ENCODE results near the gene HDDC2.

The HDDC2 gene

GRCh38 chr6:125269328-125269985, 32.3 kb downstream of the HDDC2 start:
- TF ChIP-seq ZNF274 (IDR thresholded peaks at IDR 0.05; ENCODE audit: low read depth, low read length): no peak
- H3K4me3 ChIP-seq (ENCODE audit: low read length): no peak overlapping the region

GRCh38 chr6:125268765-125269164, 33.0 kb downstream of the HDDC2 start:
- H3K4me3 ChIP-seq (ENCODE audit: low read length): no peak overlapping the region
- no peak for TF ChIP-seq ZNF274 (IDR thresholded peaks at IDR 0.05; ENCODE audit: low read depth, low read length)

DNA sequence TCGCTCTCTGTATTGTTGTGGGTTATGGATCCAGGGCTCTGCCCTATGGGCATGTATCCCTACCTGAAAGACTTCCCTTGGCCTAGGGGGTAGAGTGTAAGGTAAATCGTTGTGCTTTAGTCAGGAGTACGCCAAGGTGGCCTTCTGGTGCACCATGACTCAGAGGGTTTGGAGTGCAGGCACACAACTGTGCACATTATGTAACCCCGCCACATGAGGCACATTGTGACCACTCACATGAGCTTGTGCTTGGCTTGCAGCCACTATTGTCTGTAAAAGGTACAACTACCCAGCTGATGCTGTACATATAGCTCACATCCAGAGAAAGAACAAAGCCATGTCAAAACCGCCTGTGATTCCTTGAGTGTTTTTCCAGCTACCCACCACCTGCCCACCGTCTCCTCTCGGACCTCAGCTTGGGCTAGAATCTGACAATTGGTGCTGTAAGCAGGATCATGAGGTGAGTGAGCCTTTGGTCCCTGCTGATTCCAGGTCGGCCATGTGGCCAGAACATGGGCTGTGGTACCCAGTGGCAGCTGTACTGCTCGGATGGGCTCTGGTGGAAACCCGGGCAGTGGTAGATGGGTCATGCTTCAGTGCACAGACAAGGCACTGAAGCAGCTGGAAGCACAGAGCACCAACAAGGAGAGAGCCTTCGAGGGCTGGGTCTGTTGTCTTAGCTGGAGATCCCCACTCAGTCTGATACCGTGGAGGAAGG, 33.8 kb downstream of the HDDC2 start:
- no peak for TF ChIP-seq ZNF274 (IDR thresholded peaks at IDR 0.05; ENCODE audit: low read depth, low read length)
- H3K4me3 ChIP-seq (ENCODE audit: low read length): no peak overlapping the region

DNA sequence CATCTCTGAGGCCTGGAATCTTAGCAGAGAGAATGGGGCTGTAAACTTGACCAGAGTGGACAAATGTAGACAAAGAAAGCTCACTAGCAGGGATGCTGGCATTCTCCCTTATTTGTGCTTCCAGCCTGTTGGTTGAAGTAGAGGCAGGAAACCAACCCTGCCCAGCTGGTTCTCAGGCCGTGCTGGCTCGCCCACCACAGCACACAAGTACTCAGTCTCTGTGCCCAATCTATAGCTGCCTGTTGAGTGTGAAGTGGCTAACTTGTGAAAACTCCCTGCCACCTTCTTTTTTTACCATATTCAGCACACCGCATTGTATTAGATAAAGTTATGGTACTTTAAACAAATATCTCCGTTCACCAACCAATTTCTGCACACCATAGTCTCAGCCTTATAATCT, 37.3 kb downstream of the HDDC2 start:
- TF ChIP-seq ZNF274 (IDR thresholded peaks at IDR 0.05; ENCODE audit: low read depth, low read length): no peak

GRCh38 chr6:125262016-125263013, 39.5 kb downstream of the HDDC2 start:
- H3K4me3 ChIP-seq (ENCODE audit: low read length): no peak overlapping the region
- TF ChIP-seq ZNF274 (IDR thresholded peaks at IDR 0.05; ENCODE audit: low read depth, low read length): no peak

More for the DNA sequence above, 37.3 kb downstream of the HDDC2 start:
- no peak overlapping the region for H3K4me3 ChIP-seq (ENCODE audit: low read length)

DNA sequence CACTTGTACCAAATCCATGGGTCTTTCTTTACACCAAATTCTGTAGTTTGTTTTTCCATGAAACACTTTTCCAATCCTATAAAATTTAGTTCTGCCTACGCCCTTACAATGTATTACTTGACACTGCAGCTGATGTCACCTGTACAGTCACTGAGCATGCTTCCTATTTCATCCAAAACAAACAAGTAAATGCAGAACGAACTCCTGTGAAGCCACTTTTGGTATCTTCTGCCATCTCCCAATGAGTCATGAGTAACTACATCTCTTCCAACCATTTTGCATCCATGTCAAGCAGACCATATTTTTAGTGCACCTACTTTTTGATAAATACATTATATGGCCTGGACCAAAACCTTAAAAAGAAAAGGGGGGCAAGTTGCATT, 42.4 kb downstream of the HDDC2 start:
- TF ChIP-seq ZNF274 (IDR thresholded peaks at IDR 0.05; ENCODE audit: low read depth, low read length): no peak
- no peak overlapping the region for H3K4me3 ChIP-seq (ENCODE audit: low read length)

- no peak overlapping the region for H3K4me3 ChIP-seq (ENCODE audit: low read length)
- TF ChIP-seq ZNF274 (IDR thresholded peaks at IDR 0.05; ENCODE audit: low read depth, low read length): no peak
These were observed 43.0 kb downstream of the HDDC2 start for GRCh38 chr6:125258651-125259353.

GRCh38 chr6:125257351-125257750, 44.4 kb downstream of the HDDC2 start:
- no peak for TF ChIP-seq ZNF274 (IDR thresholded peaks at IDR 0.05; ENCODE audit: low read depth, low read length)
- no peak overlapping the region for H3K4me3 ChIP-seq (ENCODE audit: low read length)

GRCh38 chr6:125255201-125255600, 46.6 kb downstream of the HDDC2 start:
- no peak overlapping the region for H3K4me3 ChIP-seq (ENCODE audit: low read length)
- no peak for TF ChIP-seq ZNF274 (IDR thresholded peaks at IDR 0.05; ENCODE audit: low read depth, low read length)

DNA sequence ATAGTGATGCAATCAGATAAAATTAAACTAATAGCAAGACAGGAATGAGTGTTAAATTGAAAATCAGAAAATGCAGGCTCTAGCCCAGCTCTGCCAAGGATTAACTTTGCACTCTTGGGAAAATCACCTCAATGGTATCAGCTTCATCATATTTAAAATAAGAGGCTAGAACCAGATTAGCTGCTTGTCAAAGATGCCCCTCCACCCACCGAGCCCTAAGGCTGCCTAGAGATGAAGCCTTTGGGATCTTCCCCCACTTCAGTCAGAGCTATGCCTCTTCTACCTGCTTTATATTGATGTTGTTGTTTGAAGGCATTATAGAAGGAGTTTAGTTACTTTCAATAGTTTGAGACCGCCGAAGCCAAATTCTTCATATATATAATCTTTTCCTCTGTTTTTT, 47.4 kb downstream of the HDDC2 start:
- no peak overlapping the region for H3K4me3 ChIP-seq (ENCODE audit: low read length)
- no peak for TF ChIP-seq ZNF274 (IDR thresholded peaks at IDR 0.05; ENCODE audit: low read depth, low read length)

DNA sequence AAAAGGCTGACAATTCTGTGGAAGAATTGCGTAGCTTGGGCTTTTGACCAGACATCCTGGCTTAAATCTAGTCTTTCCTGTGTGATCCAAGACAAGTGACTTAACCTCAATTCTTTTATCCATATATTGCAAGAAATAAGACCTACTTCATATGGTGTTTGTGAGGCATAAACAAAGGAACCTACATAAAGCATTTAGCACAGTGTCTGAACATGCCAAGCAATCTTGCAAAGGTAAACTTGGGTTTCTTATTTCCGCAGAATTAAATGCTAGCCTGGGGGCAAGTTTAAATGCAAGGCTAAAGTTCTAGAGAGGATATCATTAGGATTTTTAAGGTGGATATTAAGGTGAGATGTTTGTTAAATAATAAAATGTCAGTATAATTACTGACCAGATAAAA, 47.9 kb downstream of the HDDC2 start:
- TF ChIP-seq ZNF274 (IDR thresholded peaks at IDR 0.05; ENCODE audit: low read depth, low read length): no peak
- no peak overlapping the region for H3K4me3 ChIP-seq (ENCODE audit: low read length)

- H3K4me3 ChIP-seq (ENCODE audit: low read length): no peak overlapping the region
- TF ChIP-seq ZNF274 (IDR thresholded peaks at IDR 0.05; ENCODE audit: low read depth, low read length): no peak
These were observed 48.9 kb downstream of the HDDC2 start for GRCh38 chr6:125252891-125253290.

DNA sequence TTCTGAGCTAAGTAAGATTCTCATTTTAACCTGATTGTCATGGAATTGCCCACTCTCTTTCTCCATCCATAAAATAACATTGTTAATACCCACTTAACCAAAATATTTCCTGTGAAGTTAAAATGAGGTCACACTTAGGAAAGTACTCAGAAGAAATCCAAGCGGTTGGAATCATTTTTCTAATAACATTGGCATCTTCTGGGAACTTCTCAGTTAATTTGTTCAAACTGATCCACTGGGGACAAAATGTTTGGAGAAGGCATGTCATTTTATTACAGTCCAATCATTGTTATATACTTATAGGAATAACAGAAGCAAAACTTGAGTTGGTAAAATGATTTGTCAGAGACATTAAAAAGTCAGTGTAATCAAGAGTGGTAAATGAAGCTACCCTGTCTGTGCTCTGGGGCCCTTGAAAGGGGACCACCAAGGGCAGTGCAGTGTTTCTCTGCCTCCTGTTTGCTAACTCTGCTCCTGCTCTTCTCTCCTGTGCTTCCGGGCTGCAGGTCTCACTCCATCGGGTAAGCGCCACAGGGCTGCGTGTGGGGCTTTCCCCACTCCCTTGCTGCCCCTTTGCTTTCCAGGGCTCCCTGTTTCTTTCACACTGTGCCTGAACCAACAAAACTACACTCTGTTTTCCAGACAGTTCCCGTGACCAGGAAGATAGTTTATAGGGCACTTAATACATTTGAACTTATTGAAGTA, 50.1 kb downstream of the HDDC2 start:
- no peak overlapping the region for H3K4me3 ChIP-seq (ENCODE audit: low read length)
- TF ChIP-seq ZNF274 (IDR thresholded peaks at IDR 0.05; ENCODE audit: low read depth, low read length): no peak
